ENCODE data around the gene OR13C3.
"Not testable (repeated sequence)": the region's sequence is repeated elsewhere in the genome, so short reads cannot be mapped to it uniquely, and the experiment has no call there.

DNA sequence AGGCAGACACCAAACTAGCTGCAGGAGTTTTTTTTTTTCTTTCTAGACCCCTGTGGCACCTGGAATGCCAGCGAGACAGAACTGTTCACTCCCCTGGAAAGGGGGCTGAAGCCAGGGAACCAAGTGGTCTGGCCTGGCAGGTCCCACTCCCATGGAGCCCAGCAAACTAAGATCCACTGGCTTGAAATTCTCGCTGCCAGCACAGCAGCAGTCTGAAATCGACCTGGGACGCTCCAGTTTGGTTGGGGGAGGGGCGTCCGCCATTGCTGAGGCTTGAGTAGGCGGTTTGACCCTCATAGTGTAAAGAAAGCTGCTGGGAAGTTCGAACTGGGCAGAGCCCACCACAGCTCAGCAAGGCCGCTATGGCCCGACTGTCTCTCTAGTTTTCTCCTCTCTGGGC is 16.4 kb downstream of the OR13C3 start:
- TF ChIP-seq, protein P1, sequence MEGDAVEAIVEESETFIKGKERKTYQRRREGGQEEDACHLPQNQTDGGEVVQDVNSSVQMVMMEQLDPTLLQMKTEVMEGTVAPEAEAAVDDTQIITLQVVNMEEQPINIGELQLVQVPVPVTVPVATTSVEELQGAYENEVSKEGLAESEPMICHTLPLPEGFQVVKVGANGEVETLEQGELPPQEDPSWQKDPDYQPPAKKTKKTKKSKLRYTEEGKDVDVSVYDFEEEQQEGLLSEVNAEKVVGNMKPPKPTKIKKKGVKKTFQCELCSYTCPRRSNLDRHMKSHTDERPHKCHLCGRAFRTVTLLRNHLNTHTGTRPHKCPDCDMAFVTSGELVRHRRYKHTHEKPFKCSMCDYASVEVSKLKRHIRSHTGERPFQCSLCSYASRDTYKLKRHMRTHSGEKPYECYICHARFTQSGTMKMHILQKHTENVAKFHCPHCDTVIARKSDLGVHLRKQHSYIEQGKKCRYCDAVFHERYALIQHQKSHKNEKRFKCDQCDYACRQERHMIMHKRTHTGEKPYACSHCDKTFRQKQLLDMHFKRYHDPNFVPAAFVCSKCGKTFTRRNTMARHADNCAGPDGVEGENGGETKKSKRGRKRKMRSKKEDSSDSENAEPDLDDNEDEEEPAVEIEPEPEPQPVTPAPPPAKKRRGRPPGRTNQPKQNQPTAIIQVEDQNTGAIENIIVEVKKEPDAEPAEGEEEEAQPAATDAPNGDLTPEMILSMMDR (IDR thresholded peaks at IDR 0.05): not testable (repeated sequence)
- TF ChIP-seq POLR2A (IDR thresholded peaks at IDR 0.05): not testable (repeated sequence)

All from prostate gland (tissue), 2 donors.